Panc1 (cell line): Measurements from ENCODE around the gene B3GALNT2.

ENCODE experiments used
- CTCF ChIP-seq: fragments of 450-650 bp; IDR thresholded peaks from 2 replicates; pipeline ENCODE4 v1.5.1; 2017; ENCODE audit warnings: mild to moderate bottlenecking
- POLR2AphosphoS5 ChIP-seq: IDR thresholded peaks from 2 replicates; pipeline ENCODE4 v1.6.1; 2012; ENCODE audit warnings: mild to moderate bottlenecking, low read depth, low read length, moderate library complexity
- REST ChIP-seq, 2 experiments: IDR thresholded peaks; 2 replicates each; pipeline ENCODE4 v1.6.1; 2011 to 2012; ENCODE audit warnings: low read depth in 2 of 2, control low read depth in 1 of 2, low read length in 1 of 2, mild to moderate bottlenecking in 1 of 2, moderate library complexity in 1 of 2; ENCODE audit not compliant: insufficient read depth in 1 of 2
- TCF7L2 ChIP-seq: IDR thresholded peaks from 2 replicates; pipeline ENCODE4 v1.6.1; 2011; ENCODE audit warnings: mild to moderate bottlenecking, low read depth, low read length, inconsistent platforms

GRCh38 chr1:235409042-235409820, 95.0 kb downstream of the B3GALNT2 start:
- TF ChIP-seq CTCF (no peak), REST (IDR thresholded peaks at IDR 0.05; ENCODE audit: insufficient read depth in 1 of 2, low read depth in 2 of 2, low read length in 1 of 2) (no peak), TCF7L2 (peak; percentile 95), POLR2AphosphoS5 (peak; percentile 32; the same call in 1 of the 2 replicates)
